GM21423 (cell line): ENCODE results near the gene VTN.
A peak's percentile ranks its signal among the peaks of the same experiment; 100 is the strongest.

Experiments
- ATAC-seq: cut with Tn5 transposase; IDR thresholded peaks from one replicate; pipeline ENCODE4 v1.9.1; 2021; ENCODE audit warnings: mild to moderate bottlenecking, moderate library complexity; ENCODE audit not compliant: unreplicated experiment

VTN gene

DNA sequence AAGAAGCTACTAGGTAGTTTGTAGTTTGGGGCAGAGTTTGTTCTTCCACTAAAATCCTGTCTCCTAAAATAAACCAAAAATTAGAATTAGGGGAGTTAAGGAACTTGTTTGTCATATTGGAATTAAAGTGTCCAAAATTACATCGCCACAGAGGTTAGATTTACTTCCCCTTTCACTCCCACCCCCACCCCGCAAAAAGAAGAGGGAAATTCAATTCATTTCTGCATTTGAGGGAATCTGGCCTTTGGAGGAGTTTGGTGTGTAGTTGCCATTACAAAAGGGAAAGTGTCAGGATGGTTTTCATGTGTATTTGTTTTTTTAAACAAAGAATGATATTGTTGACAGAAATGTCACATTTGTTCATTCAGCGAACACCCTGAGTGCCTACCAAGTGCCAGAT lies 45.3 kb downstream of the VTN start:
- no peak for ATAC-seq

- no peak for ATAC-seq
These were observed 45.8 kb downstream of the VTN start for GRCh38 chr17:28324267-28324745.

GRCh38 chr17:28320215-28321061 lies 49.7 kb downstream of the VTN start:
- no peak for ATAC-seq

DNA sequence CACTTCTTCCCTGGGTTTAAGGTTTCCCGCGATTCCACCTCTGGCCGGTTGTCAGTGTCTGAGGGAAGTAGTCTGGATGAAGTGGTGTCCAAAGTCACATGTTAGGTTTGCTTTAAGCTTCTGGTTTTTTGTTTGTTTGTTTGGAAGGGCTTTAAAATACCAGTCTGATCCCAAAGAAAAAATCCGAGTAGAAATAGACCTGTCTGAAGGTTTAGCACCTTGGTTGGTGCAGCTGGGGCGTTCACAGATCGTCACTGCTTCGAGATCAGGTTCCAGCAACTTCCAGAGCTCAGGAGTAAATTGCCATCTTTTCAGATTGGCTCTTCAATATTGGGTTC lies 50.5 kb downstream of the VTN start:
- no peak for ATAC-seq

GRCh38 chr17:28318759-28319597 lies 51.1 kb downstream of the VTN start, which contains the start of gene TMEM97:
TSS of gene TMEM97 (plus strand) at chr17:28319200. CDS start at chr17:28319240, 40 bp downstream.
- peak; percentile 95 for ATAC-seq

- peak; percentile 4 for ATAC-seq
These were observed 51.9 kb downstream of the VTN start for GRCh38 chr17:28317966-28318758.
